Cardiac muscle cell (in vitro differentiated cells and primary cell): ENCODE data around the gene PTBP3. TPM values are rescaled to one million over a fixed set of nuclear protein-coding genes. Genes with fewer than 3 reads are reported as not detected.
A peak's percentile ranks its signal among the peaks of the same experiment; 100 is the strongest.

Experiments
- DNase-seq, 2 donors: peaks; one replicate each; pipeline versions ENCODE4 v3.0.0 to v3.0.0-alpha.2; 2010 to 2017; ENCODE audit warnings: low read depth in 1 of 2, low spot score in 1 of 2
- H3K27ac ChIP-seq: fragments of 200-600 bp; sonication (generic); 2 replicates; pipeline ENCODE4 v1.5.1; 2016
- H3K27me3 ChIP-seq: fragments of 200-600 bp; sonication (generic); 2 replicates; pipeline ENCODE4 v1.6.0; 2016; ENCODE audit warnings: control low read depth
- H3K36me3 ChIP-seq: fragments of 200-600 bp; sonication (generic); 2 replicates; pipeline ENCODE4 v1.5.1; 2016; ENCODE audit warnings: control low read depth
- H3K4me1 ChIP-seq: fragments of 200-600 bp; sonication (generic); 2 replicates; pipeline ENCODE4 v1.8.1; 2017; ENCODE audit warnings: low read depth, mild to moderate bottlenecking, mixed run types
- H3K4me3 ChIP-seq: fragments of 200-600 bp; sonication (generic); 2 replicates; pipeline ENCODE4 v1.5.1; 2016; ENCODE audit warnings: mild to moderate bottlenecking
- H3K9me3 ChIP-seq: fragments of 200-600 bp; sonication (generic); 2 replicates; pipeline ENCODE4 v1.5.1; 2017; ENCODE audit warnings: low read depth, mild to moderate bottlenecking, control low read depth
- polyA plus RNA-seq: library from polyadenylated mRNA; unstranded; fragments of >200 nt; fragmentation: Nextera tagmentation; extraction: Ambion mirVana; gene quantifications from 2 replicates; pipeline ENCODE4 v1.2.1, GENCODE V29; 2016
- total RNA-seq: library from RNA; depleted of rRNA; stranded (reverse); fragments of >200 nt; gene quantifications from 2 replicates; pipeline ENCODE4 v1.2.3, GENCODE V29; 2016
- TF ChIP-seq, protein P1 (sequence below): IDR thresholded peaks from 2 replicates; pipeline ENCODE4 v1.5.1; 2012; ENCODE audit warnings: low read depth, mild to moderate bottlenecking, low read length

Gene PTBP3
- total and polyA plus RNA-seq, 2 experiments from 2014 or later: 6.2 to 15.5 TPM

DNA sequence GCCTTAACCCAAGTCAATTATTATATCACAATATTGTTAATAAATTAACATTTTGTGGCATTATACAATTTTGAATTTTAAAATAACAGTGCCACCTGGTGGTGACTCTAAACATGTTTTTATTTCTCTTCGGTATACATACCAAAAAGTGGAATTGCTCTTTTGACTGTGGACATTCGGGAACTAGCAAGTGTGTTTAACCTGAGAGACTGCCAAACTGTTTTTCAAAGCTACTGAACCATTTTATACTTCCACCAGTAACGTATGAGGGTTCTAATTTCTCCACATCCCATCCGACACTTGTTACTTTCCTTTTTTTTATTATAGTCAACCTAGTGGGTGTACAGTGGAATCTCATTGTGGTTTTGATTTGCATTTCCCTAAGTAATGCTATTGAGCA, 28.2 kb upstream of the PTBP3 start:
- TF ChIP-seq, protein P1, sequence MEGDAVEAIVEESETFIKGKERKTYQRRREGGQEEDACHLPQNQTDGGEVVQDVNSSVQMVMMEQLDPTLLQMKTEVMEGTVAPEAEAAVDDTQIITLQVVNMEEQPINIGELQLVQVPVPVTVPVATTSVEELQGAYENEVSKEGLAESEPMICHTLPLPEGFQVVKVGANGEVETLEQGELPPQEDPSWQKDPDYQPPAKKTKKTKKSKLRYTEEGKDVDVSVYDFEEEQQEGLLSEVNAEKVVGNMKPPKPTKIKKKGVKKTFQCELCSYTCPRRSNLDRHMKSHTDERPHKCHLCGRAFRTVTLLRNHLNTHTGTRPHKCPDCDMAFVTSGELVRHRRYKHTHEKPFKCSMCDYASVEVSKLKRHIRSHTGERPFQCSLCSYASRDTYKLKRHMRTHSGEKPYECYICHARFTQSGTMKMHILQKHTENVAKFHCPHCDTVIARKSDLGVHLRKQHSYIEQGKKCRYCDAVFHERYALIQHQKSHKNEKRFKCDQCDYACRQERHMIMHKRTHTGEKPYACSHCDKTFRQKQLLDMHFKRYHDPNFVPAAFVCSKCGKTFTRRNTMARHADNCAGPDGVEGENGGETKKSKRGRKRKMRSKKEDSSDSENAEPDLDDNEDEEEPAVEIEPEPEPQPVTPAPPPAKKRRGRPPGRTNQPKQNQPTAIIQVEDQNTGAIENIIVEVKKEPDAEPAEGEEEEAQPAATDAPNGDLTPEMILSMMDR: peak; percentile 28

DNA sequence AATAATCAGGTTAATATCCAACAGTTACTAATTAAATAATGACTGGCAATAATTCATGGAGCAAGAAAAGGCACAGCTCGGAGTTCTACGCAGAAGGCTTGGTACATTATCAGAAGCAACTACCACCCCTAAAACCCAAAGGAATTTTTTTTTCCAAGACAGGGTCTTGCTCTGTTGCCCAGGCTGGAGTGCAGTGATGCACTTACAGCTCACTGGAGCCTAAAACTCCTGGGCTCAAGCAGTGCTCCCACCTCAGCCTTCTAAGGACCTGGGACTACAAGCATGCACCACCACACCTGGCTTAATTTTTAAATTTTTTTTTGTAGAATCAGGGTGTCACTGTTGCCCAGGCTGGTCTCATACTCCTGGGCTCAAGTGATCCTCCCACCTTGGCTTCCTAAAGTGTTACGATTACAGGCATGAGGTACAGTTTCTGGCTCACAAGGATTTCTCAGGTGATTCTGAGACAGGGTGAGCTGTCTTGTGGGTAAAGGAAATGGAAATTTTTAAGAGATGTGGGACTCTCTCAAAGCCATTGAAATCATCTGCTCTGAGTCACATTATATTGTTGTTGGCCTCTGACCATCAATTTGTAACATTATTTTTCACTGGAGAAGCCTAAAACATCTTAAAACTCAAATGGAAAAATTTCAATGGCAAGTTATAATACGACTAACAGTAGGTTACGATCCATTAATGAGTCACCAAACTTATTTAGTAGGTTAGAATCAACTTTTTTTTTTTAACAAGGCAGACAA, 26.8 kb upstream of the PTBP3 start:
- Histone ChIP-seq H3K27me3 (no peaks in the 10 kb centered on the region), H3K27ac (no peak overlapping the region), H3K36me3 (no peaks in the 10 kb centered on the region), H3K9me3 (no peaks in the 10 kb centered on the region), H3K4me3 (no peak overlapping the region), H3K4me1 (no peaks in the 10 kb centered on the region)
- DNase-seq: no peak
- TF ChIP-seq, protein P1: no peak

More for the DNA sequence above, 28.2 kb upstream of the PTBP3 start:
- Histone ChIP-seq H3K4me3 (no peak overlapping the region), H3K9me3 (no peaks in the 10 kb centered on the region), H3K4me1 (no peaks in the 10 kb centered on the region), H3K27me3 (no peaks in the 10 kb centered on the region), H3K36me3 (no peaks in the 10 kb centered on the region), H3K27ac (no peak overlapping the region)
- DNase-seq: peak; percentile 52 to 66

DNA sequence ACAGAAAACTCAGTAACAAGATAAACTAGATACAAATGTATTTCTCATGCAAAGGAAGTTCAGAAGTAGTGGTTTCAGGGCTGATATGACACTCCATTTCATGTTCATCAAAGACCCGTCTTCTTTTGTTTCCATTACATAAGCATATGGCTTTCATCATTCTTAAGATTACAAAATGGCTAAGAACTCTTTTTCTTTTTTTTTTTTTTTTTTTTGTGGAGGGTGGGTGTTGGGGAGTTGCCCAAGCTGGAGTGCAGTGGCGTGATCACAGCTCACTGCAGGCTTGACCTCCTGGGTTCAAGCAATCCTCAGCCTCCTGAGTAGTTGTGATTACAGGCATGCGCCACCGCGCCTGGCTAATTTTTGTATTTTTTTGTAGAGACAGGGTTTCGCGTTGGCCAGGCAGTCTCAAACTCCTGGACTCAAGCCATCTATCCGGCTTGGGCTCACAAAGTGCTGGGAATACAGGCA, 22.0 kb upstream of the PTBP3 start:
- DNase-seq: peak in 1 of 2 donors; percentile 70
- H3K36me3 ChIP-seq: no peaks in the 10 kb centered on the region
- TF ChIP-seq, protein P1: no peak

DNA sequence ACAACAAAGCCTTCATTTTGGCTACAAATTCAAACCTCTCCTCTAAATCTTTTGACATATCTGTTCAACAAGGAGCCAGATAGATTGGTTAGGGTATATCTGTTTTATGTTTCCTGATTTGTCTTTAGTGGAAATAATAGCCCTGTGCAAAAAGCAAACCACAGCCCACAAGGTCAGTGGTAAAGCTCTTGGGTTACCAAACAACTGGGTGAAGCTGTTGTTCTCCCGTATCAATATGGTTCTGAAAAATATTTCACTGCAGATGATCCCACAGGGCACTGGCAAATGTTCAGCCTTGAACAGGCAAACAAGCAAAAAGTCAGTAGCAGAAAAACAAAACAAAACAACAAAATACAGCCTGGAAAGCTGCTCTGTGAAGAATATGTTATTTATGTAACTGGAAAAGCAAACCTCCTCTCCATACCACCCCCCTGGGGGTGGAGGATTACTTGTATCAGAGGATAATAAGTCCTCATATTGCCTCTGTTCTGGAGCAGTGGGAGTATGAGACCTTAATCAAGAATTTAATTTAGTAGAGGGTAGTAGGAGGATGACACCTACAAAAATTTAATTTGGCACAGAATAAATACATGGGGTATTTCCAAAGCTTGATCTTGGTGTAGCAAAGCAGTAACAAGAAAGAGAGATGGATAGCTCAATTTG, 20.8 kb upstream of the PTBP3 start:
- TF ChIP-seq, protein P1: no peak
- Histone ChIP-seq H3K4me3 (no peak overlapping the region), H3K9me3 (no peaks in the 10 kb centered on the region), H3K27ac (no peak overlapping the region), H3K27me3 (no peaks in the 10 kb centered on the region), H3K4me1 (no peaks in the 10 kb centered on the region), H3K36me3 (no peaks in the 10 kb centered on the region)
- no peak for DNase-seq

More for the DNA sequence above, 22.0 kb upstream of the PTBP3 start:
- Histone ChIP-seq H3K4me3 (no peak overlapping the region), H3K9me3 (no peaks in the 10 kb centered on the region), H3K27ac (no peak overlapping the region), H3K4me1 (no peaks in the 10 kb centered on the region), H3K27me3 (no peaks in the 10 kb centered on the region)

DNA sequence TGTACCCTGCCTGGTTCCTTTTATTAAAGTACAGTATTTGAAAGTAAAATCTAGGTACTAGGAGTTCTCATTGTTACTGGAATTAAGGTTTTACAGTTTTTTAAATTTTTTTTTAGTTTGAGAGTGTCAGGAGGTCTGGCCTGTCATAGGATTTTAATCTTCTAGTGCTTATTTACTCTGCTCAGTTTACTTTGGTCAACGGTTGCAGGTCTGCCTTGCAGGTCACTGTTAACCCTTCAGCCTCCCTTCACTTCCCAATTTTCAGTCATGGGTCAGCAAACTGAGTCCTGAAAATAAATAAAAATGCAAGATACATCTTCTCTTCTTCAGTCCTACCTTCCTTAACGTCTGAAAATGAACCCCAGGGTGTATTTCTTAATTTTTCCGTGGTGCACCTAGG, 18.8 kb upstream of the PTBP3 start:
- no peaks in the 10 kb centered on the region for H3K4me1 ChIP-seq
- H3K27ac ChIP-seq: no peak overlapping the region
- no peak for DNase-seq
- no peaks in the 10 kb centered on the region for H3K27me3 ChIP-seq
- TF ChIP-seq, protein P1: no peak
- H3K36me3 ChIP-seq: no peaks in the 10 kb centered on the region
- H3K4me3 ChIP-seq: no peak overlapping the region
- H3K9me3 ChIP-seq: no peaks in the 10 kb centered on the region
